ENCODE data around the gene ATP2B2. TPM values are rescaled to one million over a fixed set of nuclear protein-coding genes. Genes with fewer than 3 reads are reported as not detected.
A peak's percentile ranks its signal among the peaks of the same experiment; 100 is the strongest.

Gene ATP2B2
- polyA plus RNA-seq, 2 of the 4 experiments (the other 2 are of a cell fraction): 0.03 to 0.04 TPM

DNA sequence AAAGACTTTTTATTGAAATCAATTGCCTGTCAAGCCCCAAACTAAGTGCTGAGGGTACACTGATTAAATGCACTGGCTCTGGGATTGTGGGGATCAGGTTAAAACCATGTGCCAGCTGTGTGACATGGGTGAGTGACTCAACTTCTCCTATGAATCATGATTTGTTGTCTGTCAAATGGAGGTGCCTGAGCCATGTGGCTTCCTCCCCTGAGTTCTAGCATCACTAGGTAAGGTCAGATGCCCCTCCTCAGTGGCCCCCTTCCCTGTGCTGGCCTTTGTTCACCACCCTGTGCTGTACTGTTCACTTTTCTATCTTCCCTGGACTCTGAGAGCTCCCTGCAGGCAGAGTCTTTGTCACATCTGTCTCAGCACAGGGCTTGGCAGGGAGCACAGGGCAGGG, 43.6 kb upstream of the ATP2B2 start:
- DNase-seq (ENCODE audit: low read depth in 1 of 2, low spot score in 1 of 2): no peak

GRCh38 chr3:10547841-10548783, 42.7 kb upstream of the ATP2B2 start:
- DNase-seq (ENCODE audit: low read depth in 1 of 2, low spot score in 1 of 2): no peak
- 5% methylated on average over 6 of the region's 6 CpGs for WGBS (ENCODE audit: missing lambda C conversion rate)
- no peak overlapping the region for H3K4me2 ChIP-seq
- FAIRE-seq: no peak
- H3K4me1 ChIP-seq: 0 out of 3 replicates have a peak, but pooled peaks cover 6% of the 10 kb centered on the region
- ChIA-PET POLR2A (no interaction called here), CTCF (interaction anchor here (0.7 to 1.5 kb wide), 3 partner anchors 13 to 191 kb away, joined by 3 read pairs; no protein-coding TSS in a partner anchor)
- no peak overlapping the region for H3K27ac ChIP-seq
- H3K9me3 ChIP-seq: peaks cover 5% of the 10 kb centered on the region; the same call in 2 of the 3 replicates
- H3K4me3 ChIP-seq: no peak overlapping the region
- ATAC-seq: 0 out of 6 replicates have a peak, but pooled peaks of 1 of the 2 experiments have one; percentile 26
- TF ChIP-seq ZC3H11A (IDR thresholded peaks at IDR 0.05) (no peak), HMGXB4 (CRISPR knock-in tag; IDR thresholded peaks at IDR 0.05; ENCODE audit: borderline replicate concordance) (no peak), NPAS2 (CRISPR knock-in tag; IDR thresholded peaks at IDR 0.05; ENCODE audit: borderline replicate concordance) (no peak), EHF (CRISPR knock-in tag; IDR thresholded peaks at IDR 0.05) (no peak), FOSB (CRISPR knock-in tag; IDR thresholded peaks at IDR 0.05) (no peak), CHD4 (IDR thresholded peaks at IDR 0.05; ENCODE audit: borderline replicate concordance) (no peak), HOXA7 (CRISPR knock-in tag; IDR thresholded peaks at IDR 0.05) (no peak)
- TF ChIP-seq, protein P1, sequence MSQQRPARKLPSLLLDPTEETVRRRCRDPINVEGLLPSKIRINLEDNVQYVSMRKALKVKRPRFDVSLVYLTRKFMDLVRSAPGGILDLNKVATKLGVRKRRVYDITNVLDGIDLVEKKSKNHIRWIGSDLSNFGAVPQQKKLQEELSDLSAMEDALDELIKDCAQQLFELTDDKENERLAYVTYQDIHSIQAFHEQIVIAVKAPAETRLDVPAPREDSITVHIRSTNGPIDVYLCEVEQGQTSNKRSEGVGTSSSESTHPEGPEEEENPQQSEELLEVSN (IDR thresholded peaks at IDR 0.05; ENCODE audit: borderline replicate concordance, low read depth): no peak

More for the DNA sequence above, 43.6 kb upstream of the ATP2B2 start:
- H3K4me2 ChIP-seq: no peak overlapping the region
- ChIA-PET CTCF (interaction anchor here (0.7 to 1.5 kb wide), 2 partner anchors 12 to 190 kb away, joined by 3 read pairs; no protein-coding TSS in a partner anchor), POLR2A (no interaction called here)
- no peak overlapping the region for H3K4me3 ChIP-seq
- H3K27ac ChIP-seq: no peak overlapping the region
- TF ChIP-seq CHD2 (IDR thresholded peaks at IDR 0.05; ENCODE audit: low read length, partially characterized antibody) (no peak), HOXB5 (CRISPR knock-in tag; IDR thresholded peaks at IDR 0.05) (no peak), EHF (CRISPR knock-in tag; IDR thresholded peaks at IDR 0.05) (no peak), REST (IDR thresholded peaks at IDR 0.05) (no peak), FOSB (CRISPR knock-in tag; IDR thresholded peaks at IDR 0.05) (no peak), RAD21 (conservative IDR thresholded peaks at IDR 0.05 in 1 of 2, IDR thresholded peaks at IDR 0.05 in 1 of 2) (no peak), HOXB13 (CRISPR knock-in tag; IDR thresholded peaks at IDR 0.05; ENCODE audit: low read depth) (no peak), RCOR1 (IDR thresholded peaks at IDR 0.05; ENCODE audit: low read depth, low read length) (no peak), POLR2AphosphoS2 (conservative IDR thresholded peaks at IDR 0.05; ENCODE audit: low read length) (no peak), FOXS1 (CRISPR knock-in tag; IDR thresholded peaks at IDR 0.05) (no peak), USF2 (IDR thresholded peaks at IDR 0.05) (no peak), HES2 (IDR thresholded peaks at IDR 0.05) (no peak), CBX2 (IDR thresholded peaks at IDR 0.05; ENCODE audit: borderline replicate concordance, low read depth) (no peak), CEBPB (IDR thresholded peaks at IDR 0.05) (no peak), CHD4 (IDR thresholded peaks at IDR 0.05; ENCODE audit: borderline replicate concordance) (no peak), BHLHE40 (IDR thresholded peaks at IDR 0.05; ENCODE audit: low read depth, low read length) (no peak), FOSL2 (IDR thresholded peaks at IDR 0.05) (no peak), FOSL2 (CRISPR knock-in tag; IDR thresholded peaks at IDR 0.05) (no peak), SMC3 (IDR thresholded peaks at IDR 0.05) (no peak)
- TF ChIP-seq, protein P2, sequence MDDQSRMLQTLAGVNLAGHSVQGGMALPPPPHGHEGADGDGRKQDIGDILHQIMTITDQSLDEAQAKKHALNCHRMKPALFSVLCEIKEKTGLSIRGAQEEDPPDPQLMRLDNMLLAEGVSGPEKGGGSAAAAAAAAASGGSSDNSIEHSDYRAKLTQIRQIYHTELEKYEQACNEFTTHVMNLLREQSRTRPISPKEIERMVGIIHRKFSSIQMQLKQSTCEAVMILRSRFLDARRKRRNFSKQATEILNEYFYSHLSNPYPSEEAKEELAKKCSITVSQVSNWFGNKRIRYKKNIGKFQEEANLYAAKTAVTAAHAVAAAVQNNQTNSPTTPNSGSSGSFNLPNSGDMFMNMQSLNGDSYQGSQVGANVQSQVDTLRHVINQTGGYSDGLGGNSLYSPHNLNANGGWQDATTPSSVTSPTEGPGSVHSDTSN (IDR thresholded peaks at IDR 0.05): no peak
- ATAC-seq: no peak
- H3K9me3 ChIP-seq: peaks cover 5% of the 10 kb centered on the region; the same call in 1 of the 3 replicates
- no peak for FAIRE-seq
- H3K4me1 ChIP-seq: 0 out of 3 replicates have a peak, but pooled peaks cover 6% of the 10 kb centered on the region
